ENCODE results near the gene HSPA5.

GRCh38 chr9:125241000-125241862, at the start of gene HSPA5:
- peak in 2 of 3 experiments; percentile 12 to 20 for TF ChIP-seq CTCF (IDR thresholded peaks at IDR 0.05)
- TF ChIP-seq POLR2AphosphoS5 (IDR thresholded peaks at IDR 0.05): peak; percentile 98 to 100
